ENCODE measurements around the gene TMEM30B.

DNA sequence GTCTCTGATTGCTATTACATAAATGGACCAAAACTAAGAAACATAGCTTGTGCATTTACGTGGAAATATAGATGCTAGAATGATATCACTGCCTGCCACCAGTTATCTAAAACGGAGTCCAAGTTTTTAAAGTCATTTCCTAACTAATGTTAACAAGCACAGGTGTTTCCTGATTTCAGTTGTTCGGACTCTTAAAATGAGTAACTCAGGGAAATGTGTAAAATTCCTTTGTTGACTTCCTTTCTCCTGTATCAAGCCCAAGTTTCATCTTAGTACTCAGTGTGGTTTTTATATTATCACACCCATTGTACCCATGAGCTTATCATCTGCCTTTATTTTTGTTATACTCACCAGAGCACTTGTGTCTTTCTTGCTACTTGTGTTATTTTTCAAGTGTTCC, 27.1 kb upstream of the TMEM30B start:
- TF ChIP-seq, protein P1, sequence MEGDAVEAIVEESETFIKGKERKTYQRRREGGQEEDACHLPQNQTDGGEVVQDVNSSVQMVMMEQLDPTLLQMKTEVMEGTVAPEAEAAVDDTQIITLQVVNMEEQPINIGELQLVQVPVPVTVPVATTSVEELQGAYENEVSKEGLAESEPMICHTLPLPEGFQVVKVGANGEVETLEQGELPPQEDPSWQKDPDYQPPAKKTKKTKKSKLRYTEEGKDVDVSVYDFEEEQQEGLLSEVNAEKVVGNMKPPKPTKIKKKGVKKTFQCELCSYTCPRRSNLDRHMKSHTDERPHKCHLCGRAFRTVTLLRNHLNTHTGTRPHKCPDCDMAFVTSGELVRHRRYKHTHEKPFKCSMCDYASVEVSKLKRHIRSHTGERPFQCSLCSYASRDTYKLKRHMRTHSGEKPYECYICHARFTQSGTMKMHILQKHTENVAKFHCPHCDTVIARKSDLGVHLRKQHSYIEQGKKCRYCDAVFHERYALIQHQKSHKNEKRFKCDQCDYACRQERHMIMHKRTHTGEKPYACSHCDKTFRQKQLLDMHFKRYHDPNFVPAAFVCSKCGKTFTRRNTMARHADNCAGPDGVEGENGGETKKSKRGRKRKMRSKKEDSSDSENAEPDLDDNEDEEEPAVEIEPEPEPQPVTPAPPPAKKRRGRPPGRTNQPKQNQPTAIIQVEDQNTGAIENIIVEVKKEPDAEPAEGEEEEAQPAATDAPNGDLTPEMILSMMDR (IDR thresholded peaks at IDR 0.05; ENCODE audit: insufficient read depth, low read depth, low read length), result no peak
- no peak for TF ChIP-seq EZH2 (IDR thresholded peaks at IDR 0.05; ENCODE audit: insufficient read depth, low read length)
